ENCODE results near the gene PRKAR2B.

DNA sequence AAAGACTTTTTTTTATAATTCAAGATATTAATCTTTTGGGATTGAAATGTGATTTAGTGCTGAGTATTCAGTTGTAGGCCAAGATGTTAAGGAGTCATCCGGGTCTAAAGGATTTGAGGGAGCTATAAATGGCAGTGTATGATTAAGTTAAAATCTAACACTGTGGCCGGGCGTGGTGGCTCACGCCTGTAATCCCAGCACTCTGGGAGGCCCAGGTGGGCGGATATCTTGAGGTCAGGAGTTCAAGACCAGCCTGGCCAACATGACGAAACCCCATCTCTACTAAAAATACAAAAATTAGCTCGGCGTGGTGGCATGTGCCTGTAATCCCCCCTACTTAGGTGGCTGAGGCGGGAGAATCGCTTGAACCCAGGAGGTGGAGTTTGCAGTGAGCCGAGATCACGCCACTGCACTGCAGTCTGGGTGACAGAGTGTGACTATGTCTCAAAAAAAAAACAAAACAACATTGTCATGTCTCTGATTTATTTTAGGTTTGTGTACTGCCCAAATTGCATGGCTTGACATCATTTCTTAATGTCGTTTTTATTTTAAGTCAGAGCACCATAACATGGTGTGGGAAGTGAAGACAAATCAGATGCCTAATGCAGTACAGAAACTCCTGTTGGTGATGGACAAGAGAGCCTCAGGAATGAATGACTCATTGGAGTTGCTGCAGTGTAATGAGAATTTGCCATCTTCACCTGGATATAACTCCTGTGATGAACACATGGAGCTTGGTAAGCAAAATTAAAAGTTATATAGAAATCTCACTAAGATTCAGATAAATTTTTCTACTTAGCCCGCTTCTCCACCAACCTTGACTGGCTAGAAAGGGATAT is 135.0 kb downstream of the PRKAR2B start:
- TF ChIP-seq, protein P1, sequence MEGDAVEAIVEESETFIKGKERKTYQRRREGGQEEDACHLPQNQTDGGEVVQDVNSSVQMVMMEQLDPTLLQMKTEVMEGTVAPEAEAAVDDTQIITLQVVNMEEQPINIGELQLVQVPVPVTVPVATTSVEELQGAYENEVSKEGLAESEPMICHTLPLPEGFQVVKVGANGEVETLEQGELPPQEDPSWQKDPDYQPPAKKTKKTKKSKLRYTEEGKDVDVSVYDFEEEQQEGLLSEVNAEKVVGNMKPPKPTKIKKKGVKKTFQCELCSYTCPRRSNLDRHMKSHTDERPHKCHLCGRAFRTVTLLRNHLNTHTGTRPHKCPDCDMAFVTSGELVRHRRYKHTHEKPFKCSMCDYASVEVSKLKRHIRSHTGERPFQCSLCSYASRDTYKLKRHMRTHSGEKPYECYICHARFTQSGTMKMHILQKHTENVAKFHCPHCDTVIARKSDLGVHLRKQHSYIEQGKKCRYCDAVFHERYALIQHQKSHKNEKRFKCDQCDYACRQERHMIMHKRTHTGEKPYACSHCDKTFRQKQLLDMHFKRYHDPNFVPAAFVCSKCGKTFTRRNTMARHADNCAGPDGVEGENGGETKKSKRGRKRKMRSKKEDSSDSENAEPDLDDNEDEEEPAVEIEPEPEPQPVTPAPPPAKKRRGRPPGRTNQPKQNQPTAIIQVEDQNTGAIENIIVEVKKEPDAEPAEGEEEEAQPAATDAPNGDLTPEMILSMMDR (IDR thresholded peaks at IDR 0.05; ENCODE audit: poor library complexity, severe bottlenecking): no peak
- no peak for TF ChIP-seq MXI1 (conservative IDR thresholded peaks at IDR 0.05; ENCODE audit: poor library complexity, severe bottlenecking)
